Retinal pigment epithelial cell (primary cell): ENCODE results near the gene TTYH3.

Experiments used
- DNase-seq: peaks from one replicate; pipeline ENCODE4 v3.0.0-alpha.2; 2010; ENCODE audit warnings: low read depth
- H3K4me3 ChIP-seq: 2 replicates; pipeline ENCODE4 v1.5.1; 2011; ENCODE audit warnings: mild to moderate bottlenecking, low read length, control low read depth, moderate library complexity
- CTCF ChIP-seq: conservative IDR thresholded peaks from 2 replicates; pipeline ENCODE4 v1.5.1; 2011; ENCODE audit warnings: low read depth, low read length, control low read depth, inconsistent platforms

Gene TTYH3

DNA sequence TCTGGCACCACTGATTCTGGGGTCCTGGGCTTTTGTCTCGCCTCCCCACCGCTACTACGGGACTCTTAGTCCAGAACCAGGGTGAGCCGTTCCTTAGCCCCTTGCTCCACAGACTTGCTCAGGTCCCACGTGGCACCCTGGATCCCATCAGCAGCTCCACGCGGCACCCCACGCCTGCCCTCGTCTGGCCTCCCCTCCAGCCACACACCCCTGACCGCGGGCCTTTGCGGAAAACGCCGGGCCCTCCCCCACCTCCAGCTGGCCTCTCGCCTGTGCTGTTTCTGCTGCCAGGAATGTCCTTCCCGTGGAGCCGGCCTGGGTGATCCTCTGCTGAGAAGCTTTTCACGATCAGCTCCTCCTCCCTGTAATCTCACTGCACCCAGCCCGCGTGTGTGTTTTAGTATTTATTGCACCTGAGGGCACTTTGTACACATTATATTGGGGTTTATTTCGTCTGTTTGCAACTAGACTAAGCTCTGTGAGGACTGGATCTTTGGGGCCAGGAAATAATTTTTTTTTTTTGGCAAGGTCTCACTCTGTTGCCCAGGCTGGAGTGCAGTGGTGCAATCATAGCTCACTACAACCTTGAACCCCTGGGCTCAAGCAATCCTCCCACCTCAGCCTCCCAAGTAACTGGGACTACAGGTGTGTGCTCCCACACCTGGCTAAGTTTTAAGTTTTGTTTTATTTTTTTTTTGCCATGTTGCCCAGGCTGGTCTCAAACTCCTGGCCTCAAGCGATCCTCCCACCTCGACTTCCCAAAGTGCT lies 10.5 kb upstream of the TTYH3 start:
- no peak overlapping the region for H3K4me3 ChIP-seq
- TF ChIP-seq CTCF, result no peak
- DNase-seq, result no peak

DNA sequence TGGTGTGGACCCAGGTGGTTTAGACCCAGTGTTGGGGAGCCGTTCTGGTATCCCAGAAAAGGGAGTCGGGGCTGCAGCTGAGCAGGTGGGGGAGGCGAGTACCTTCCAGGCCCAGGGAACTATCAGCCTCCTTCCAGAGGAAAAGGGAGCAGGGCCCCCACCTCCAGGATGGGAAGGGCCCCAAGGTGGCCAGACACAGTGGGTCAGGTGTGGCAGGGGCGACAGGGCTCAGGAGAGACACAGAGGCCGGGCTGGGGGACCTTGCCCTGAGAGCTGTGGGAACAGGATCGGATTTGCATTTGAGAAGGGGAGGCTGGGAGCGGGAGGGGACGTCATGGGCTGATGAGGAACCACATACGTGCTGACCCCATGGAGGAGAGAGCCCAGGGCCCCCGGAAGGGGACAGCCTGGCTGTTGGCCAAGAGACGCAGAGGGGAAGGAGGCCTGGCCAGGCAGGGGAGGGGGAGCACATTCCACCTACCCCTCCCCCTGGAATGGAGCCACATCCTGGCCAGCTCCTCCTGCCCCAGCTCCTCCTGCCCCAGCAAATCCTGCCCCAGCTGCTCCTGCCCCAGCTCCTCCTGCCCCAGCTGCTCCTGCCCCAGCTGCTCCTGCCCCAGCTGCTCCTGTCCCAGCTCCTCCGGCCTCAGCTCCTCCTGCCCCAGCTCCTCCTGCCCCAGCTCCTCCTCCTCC lies 9.7 kb upstream of the TTYH3 start:
- no peak for DNase-seq
- no peak for TF ChIP-seq CTCF
- no peak overlapping the region for H3K4me3 ChIP-seq

- H3K4me3 ChIP-seq, result no peak overlapping the region
- no peak for DNase-seq
- TF ChIP-seq CTCF, result no peak
Measured at GRCh38 chr7:2622869-2623697, 8.7 kb upstream of the TTYH3 start.

GRCh38 chr7:2623698-2624014 lies 8.1 kb upstream of the TTYH3 start:
- DNase-seq, result no peak

DNA sequence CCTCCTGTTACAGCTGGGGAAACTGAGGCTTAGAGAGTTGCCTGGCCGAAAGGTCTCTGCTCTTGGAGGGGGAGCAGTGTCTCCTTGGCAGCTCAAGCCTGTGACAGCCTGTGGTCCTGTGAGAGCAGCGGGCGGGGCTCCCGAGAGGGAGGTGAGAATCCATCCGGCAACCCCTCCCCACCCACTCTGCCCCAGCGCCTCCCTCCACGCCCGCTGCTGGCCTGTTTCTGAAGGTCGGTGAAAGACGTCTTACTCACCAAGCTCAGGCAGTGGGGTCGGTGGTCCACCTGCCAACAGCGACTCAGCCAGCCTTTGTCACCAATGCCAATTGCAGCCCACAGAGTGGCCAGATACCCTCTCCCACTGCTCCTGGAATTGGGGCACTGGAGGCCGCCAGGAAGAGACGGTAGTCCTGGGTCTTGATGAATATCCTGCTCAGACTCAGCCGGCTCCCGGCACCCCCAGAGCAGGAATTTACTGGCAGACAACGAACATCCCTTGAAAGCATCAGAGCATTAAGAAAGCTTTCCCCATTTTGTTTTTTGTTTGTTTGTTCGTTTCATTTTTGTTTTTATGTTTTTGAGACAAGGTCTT lies 7.4 kb upstream of the TTYH3 start:
- H3K4me3 ChIP-seq, result no peak overlapping the region
- no peak for DNase-seq
- TF ChIP-seq CTCF, result no peak

More at GRCh38 chr7:2623698-2624014, 8.1 kb upstream of the TTYH3 start:
- TF ChIP-seq CTCF, result no peak
- H3K4me3 ChIP-seq, result no peak overlapping the region

DNA sequence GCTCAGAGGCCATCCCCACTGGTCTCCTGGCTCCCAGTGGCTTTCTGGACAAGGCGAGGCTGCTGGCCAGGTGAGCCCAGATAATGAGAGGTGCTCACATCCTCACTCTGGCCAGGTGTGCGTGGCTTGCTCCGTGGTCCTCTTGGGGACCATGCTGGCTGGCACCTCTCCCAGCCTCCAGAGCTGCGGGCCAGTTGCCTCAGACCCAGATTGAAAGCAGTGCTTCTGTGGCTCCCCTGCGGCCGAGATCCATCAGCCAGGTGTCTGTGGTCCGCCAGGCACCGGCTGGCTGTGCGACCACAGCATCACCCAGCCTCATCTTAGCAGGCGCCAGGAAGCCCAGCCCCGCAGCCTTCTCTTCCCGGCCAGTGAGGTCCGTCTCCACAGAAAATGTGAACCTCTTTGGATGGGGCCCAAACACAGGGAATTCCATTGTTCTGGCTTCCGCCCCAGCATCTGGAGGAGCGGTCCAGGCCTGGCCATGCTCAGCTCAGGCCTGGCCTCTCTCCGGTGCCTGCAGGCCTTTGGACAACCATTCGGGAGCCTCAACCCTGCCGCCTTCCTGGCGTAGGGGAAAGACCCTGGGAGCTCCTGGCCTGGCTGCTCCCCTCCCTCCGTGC lies 5.2 kb upstream of the TTYH3 start:
- no peak for DNase-seq
- no peak for TF ChIP-seq CTCF

More for the DNA sequence above, 5.2 kb upstream of the TTYH3 start:
- H3K4me3 ChIP-seq, result no peak overlapping the region
